ENCODE measurements around the gene IRS2.
"Not testable (repeated sequence)": the region's sequence is repeated elsewhere in the genome, so short reads cannot be mapped to it uniquely, and the experiment has no call there.

IRS2 gene

GRCh38 chr13:109755551-109755950 lies 30.8 kb downstream of the IRS2 start:
- DNase-seq (ENCODE audit: low read depth): no peak

GRCh38 chr13:109751477-109751876 lies 34.9 kb downstream of the IRS2 start:
- no peak for DNase-seq (ENCODE audit: low read depth)

- no peak for DNase-seq (ENCODE audit: low read depth)
Measured at GRCh38 chr13:109750221-109750775, 36.1 kb downstream of the IRS2 start.

- DNase-seq (ENCODE audit: low read depth): no peak
Measured at GRCh38 chr13:109749365-109749764, 37.0 kb downstream of the IRS2 start.

GRCh38 chr13:109748677-109749076 lies 37.7 kb downstream of the IRS2 start:
- DNase-seq (ENCODE audit: low read depth): no peak

GRCh38 chr13:109747524-109747923 lies 38.9 kb downstream of the IRS2 start:
- no peak for DNase-seq (ENCODE audit: low read depth)

GRCh38 chr13:109746364-109746763 lies 40.0 kb downstream of the IRS2 start:
- no peak for DNase-seq (ENCODE audit: low read depth)

- DNase-seq (ENCODE audit: low read depth): no peak
Measured at GRCh38 chr13:109745702-109746101, 40.7 kb downstream of the IRS2 start.

- no peak for DNase-seq (ENCODE audit: low read depth)
Measured at GRCh38 chr13:109745060-109745459, 41.3 kb downstream of the IRS2 start.

- DNase-seq (ENCODE audit: low read depth): peak; percentile 39
Measured at GRCh38 chr13:109744512-109745051, 41.8 kb downstream of the IRS2 start.

- DNase-seq (ENCODE audit: low read depth): peak; percentile 26
Measured at GRCh38 chr13:109743706-109744453, 42.5 kb downstream of the IRS2 start.

- no peak for DNase-seq (ENCODE audit: low read depth)
Measured at GRCh38 chr13:109741966-109742365, 44.4 kb downstream of the IRS2 start.

- no peak for DNase-seq (ENCODE audit: low read depth)
Measured at GRCh38 chr13:109740721-109741120, 45.7 kb downstream of the IRS2 start.

GRCh38 chr13:109740121-109740520 lies 46.3 kb downstream of the IRS2 start:
- DNase-seq (ENCODE audit: low read depth): no peak

GRCh38 chr13:109738298-109738746 lies 48.1 kb downstream of the IRS2 start:
- no peak for DNase-seq (ENCODE audit: low read depth)

GRCh38 chr13:109737606-109738005 lies 48.8 kb downstream of the IRS2 start:
- DNase-seq (ENCODE audit: low read depth): no peak

GRCh38 chr13:109737046-109737573 lies 49.3 kb downstream of the IRS2 start:
- no peak for DNase-seq (ENCODE audit: low read depth)

- no peak for DNase-seq (ENCODE audit: low read depth)
Measured at GRCh38 chr13:109735436-109735966, 50.9 kb downstream of the IRS2 start.

GRCh38 chr13:109734002-109734785 lies 52.2 kb downstream of the IRS2 start:
- DNase-seq (ENCODE audit: low read depth): no peak

GRCh38 chr13:109733550-109733949 lies 52.8 kb downstream of the IRS2 start:
- DNase-seq (ENCODE audit: low read depth): no peak

GRCh38 chr13:109732470-109733170 lies 53.8 kb downstream of the IRS2 start:
- DNase-seq (ENCODE audit: low read depth): not testable (repeated sequence)
